Trophoblast cell (in vitro differentiated cells and primary cell): ENCODE results near the gene CNN2.

Source experiments
- DNase-seq, 2 donors: peaks; one replicate each; pipeline ENCODE4 v3.0.0-alpha.2; 2016
- H2AFZ ChIP-seq: 2 replicates; pipeline ENCODE4 v1.6.1; 2013; ENCODE audit warnings: low read length, moderate library complexity, mild to moderate bottlenecking; ENCODE audit not compliant: insufficient read depth, poor library complexity
- H2AK5ac ChIP-seq: 2 replicates; pipeline ENCODE4 v1.6.1; 2013; ENCODE audit warnings: mild to moderate bottlenecking, low read length
- H2BK120ac ChIP-seq: 2 replicates; pipeline ENCODE4 v1.6.1; 2013; ENCODE audit warnings: low read length, mild to moderate bottlenecking, moderate library complexity; ENCODE audit not compliant: insufficient read depth, poor library complexity
- H2BK12ac ChIP-seq: 2 replicates; pipeline ENCODE4 v1.6.1; 2013; ENCODE audit warnings: mild to moderate bottlenecking, low read length, moderate library complexity
- H2BK5ac ChIP-seq: 2 replicates; pipeline ENCODE4 v1.6.1; 2013; ENCODE audit warnings: low read length, low read depth, moderate library complexity, mild to moderate bottlenecking; ENCODE audit not compliant: poor library complexity
- H3K14ac ChIP-seq: 2 replicates; pipeline ENCODE4 v1.6.1; 2013; ENCODE audit warnings: mild to moderate bottlenecking, low read length
- H3K18ac ChIP-seq: 2 replicates; pipeline ENCODE4 v1.6.1; 2013; ENCODE audit warnings: mild to moderate bottlenecking, low read length
- H3K23ac ChIP-seq: 2 replicates; pipeline ENCODE4 v1.6.1; 2013; ENCODE audit warnings: low read length
- H3K27ac ChIP-seq: 2 replicates; pipeline ENCODE4 v1.5.1; 2013; ENCODE audit warnings: low read depth, mild to moderate bottlenecking, inconsistent platforms, low read length, moderate library complexity
- H3K27me3 ChIP-seq: 2 replicates; pipeline ENCODE4 v1.6.1; 2013; ENCODE audit warnings: inconsistent platforms, mild to moderate bottlenecking, low read length, moderate library complexity; ENCODE audit not compliant: insufficient read depth
- H3K36me3 ChIP-seq, 2 experiments: 1 replicate in 1 of 2; 2 replicates in 1 of 2; pipeline ENCODE4 v1.6.1; 2013; ENCODE audit warnings: low read length in 2 of 2, mild to moderate bottlenecking in 2 of 2, moderate library complexity in 1 of 2; ENCODE audit not compliant: insufficient read depth in 2 of 2, control insufficient read depth in 1 of 2
- H3K4ac ChIP-seq: 2 replicates; pipeline ENCODE4 v1.6.1; 2013; ENCODE audit warnings: low read depth, mild to moderate bottlenecking, low read length, moderate library complexity
- H3K4me1 ChIP-seq, 2 experiments: 1 replicate in 1 of 2; 2 replicates in 1 of 2; pipeline ENCODE4 v1.6.1; 2013; ENCODE audit warnings: low read length in 2 of 2, mild to moderate bottlenecking in 2 of 2, moderate library complexity in 1 of 2; ENCODE audit not compliant: insufficient read depth in 2 of 2, control insufficient read depth in 1 of 2
- H3K4me2 ChIP-seq: 2 replicates; pipeline ENCODE4 v1.6.1; 2013; ENCODE audit warnings: inconsistent platforms, mild to moderate bottlenecking, low read length, moderate library complexity
- H3K4me3 ChIP-seq: 2 replicates; pipeline ENCODE4 v1.5.1; 2013; ENCODE audit warnings: mild to moderate bottlenecking, low read depth, low read length, inconsistent platforms
- H3K79me1 ChIP-seq: one replicate; pipeline ENCODE4 v1.6.1; 2013; ENCODE audit warnings: low read length
- H3K79me2 ChIP-seq: 2 replicates; pipeline ENCODE4 v1.6.1; 2013; ENCODE audit warnings: low read length, mild to moderate bottlenecking; ENCODE audit not compliant: control insufficient read depth, insufficient read depth, poor library complexity
- H3K9ac ChIP-seq: 2 replicates; pipeline ENCODE4 v1.6.1; 2013; ENCODE audit warnings: mild to moderate bottlenecking, low read length
- H3K9me3 ChIP-seq: 2 replicates; pipeline ENCODE4 v1.6.1; 2013; ENCODE audit warnings: low read depth, mild to moderate bottlenecking, control low read depth, inconsistent platforms, low read length; ENCODE audit not compliant: insufficient read depth
- H4K12ac ChIP-seq: 2 replicates; pipeline ENCODE4 v1.6.1; 2013; ENCODE audit warnings: low read depth, mild to moderate bottlenecking, low read length, moderate library complexity
- H4K8ac ChIP-seq: 2 replicates; pipeline ENCODE4 v1.6.1; 2013; ENCODE audit warnings: low read depth, mild to moderate bottlenecking, low read length, moderate library complexity
- H4K91ac ChIP-seq: one replicate; pipeline ENCODE4 v1.6.1; 2013; ENCODE audit warnings: low read depth, mild to moderate bottlenecking, low read length, moderate library complexity
- WGBS: extraction: QIAGEN DNeasy Blood & Tissue Kit; methylation state at CpG from one replicate; pipeline ENCODE4 v1.1.7; 2013; ENCODE audit warnings: missing lambda C conversion rate; ENCODE audit not compliant: insufficient read length, insufficient coverage; ENCODE audit errors: extremely low coverage; 5-methylcytosine and 5-hydroxymethylcytosine counted together

CNN2 gene

GRCh38 chr19:1074544-1075283, 48.3 kb downstream of the CNN2 start:
- peaks cover 11% of the 10 kb centered on the region for H3K27me3 ChIP-seq
- H3K36me3 ChIP-seq = peaks cover 0 to under 1% of the 10 kb centered on the region in 2 experiments
- H4K91ac ChIP-seq = no peak overlapping the region
- no peaks in the 10 kb centered on the region for H3K79me1 ChIP-seq
- H3K23ac ChIP-seq = no peak overlapping the region
- no peak overlapping the region for H3K4me3 ChIP-seq
- no peak overlapping the region for H2BK5ac ChIP-seq
- no peak overlapping the region for H2AK5ac ChIP-seq
- H3K4me2 ChIP-seq = no peak overlapping the region
- no peak overlapping the region for H2BK120ac ChIP-seq
- peak; percentile 54 to 66 for DNase-seq
- H3K79me2 ChIP-seq = no peaks in the 10 kb centered on the region
- WGBS = no CpG with 5 or more reads among the region's 54 CpGs
- H3K4me1 ChIP-seq = peaks cover 7% of the 10 kb centered on the region in 2 experiments
- no peak overlapping the region for H3K4ac ChIP-seq
- H4K8ac ChIP-seq = no peak overlapping the region
- H3K27ac ChIP-seq = no peak overlapping the region
- H4K12ac ChIP-seq = no peak overlapping the region
- no peak overlapping the region for H2BK12ac ChIP-seq
- H3K14ac ChIP-seq = no peak overlapping the region
- peaks cover 4% of the 10 kb centered on the region for H3K9me3 ChIP-seq
- H3K9ac ChIP-seq = no peak overlapping the region
- no peak overlapping the region for H2AFZ ChIP-seq
- H3K18ac ChIP-seq = no peak overlapping the region

- Histone ChIP-seq H3K18ac (no peak overlapping the region), H2BK12ac (no peak overlapping the region), H3K27ac (no peak overlapping the region), H2AFZ (no peak overlapping the region), H3K79me1 (no peaks in the 10 kb centered on the region), H3K4me3 (no peak overlapping the region), H3K23ac (no peak overlapping the region), H3K4me1 (peaks cover 2 to 3% of the 10 kb centered on the region in 2 experiments), H4K8ac (no peak overlapping the region), H2BK5ac (no peak overlapping the region), H3K9me3 (peaks cover 4% of the 10 kb centered on the region), H3K14ac (no peak overlapping the region), H3K4ac (no peak overlapping the region), H3K4me2 (no peak overlapping the region), H2AK5ac (no peak overlapping the region), H4K12ac (no peak overlapping the region), H3K79me2 (no peaks in the 10 kb centered on the region), H4K91ac (no peak overlapping the region), H3K9ac (no peak overlapping the region), H3K27me3 (peaks cover 5% of the 10 kb centered on the region), H3K36me3 (peaks cover 0 to 9% of the 10 kb centered on the region in 2 experiments), H2BK120ac (no peak overlapping the region)
- WGBS = no CpG with 5 or more reads among the region's 4 CpGs
- peak; percentile 91 to 93 for DNase-seq
Observed at GRCh38 chr19:1076046-1076386, 49.6 kb downstream of the CNN2 start.

DNA sequence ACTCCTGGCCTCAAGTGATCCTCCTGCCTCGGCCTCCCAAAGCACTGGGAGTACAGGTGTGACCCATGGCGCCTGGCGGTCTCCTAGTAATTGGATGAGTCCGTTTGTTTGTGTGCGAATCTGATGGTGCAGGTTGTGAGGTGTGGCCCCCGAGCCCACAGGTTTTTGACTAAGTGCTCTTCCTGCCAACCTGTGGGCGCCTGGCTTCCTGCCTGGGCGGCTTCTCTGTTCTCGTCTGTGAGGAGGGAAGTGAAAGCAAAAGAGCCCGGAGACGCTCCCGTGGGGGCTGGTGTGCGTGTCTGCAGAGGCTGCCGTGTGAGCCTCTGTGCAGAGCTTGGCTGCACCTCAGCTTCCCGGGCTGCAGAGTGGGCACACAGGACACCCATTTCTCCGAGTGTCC, 50.5 kb downstream of the CNN2 start:
- Histone ChIP-seq H3K18ac (no peak overlapping the region), H4K12ac (no peak overlapping the region), H3K27me3 (no peaks in the 10 kb centered on the region), H2AK5ac (no peak overlapping the region), H3K4me1 (no peaks in the 10 kb centered on the region), H2BK12ac (no peak overlapping the region), H4K91ac (no peak overlapping the region), H3K23ac (no peak overlapping the region), H3K14ac (no peak overlapping the region), H3K9ac (no peak overlapping the region), H3K4me2 (no peak overlapping the region), H3K79me2 (no peaks in the 10 kb centered on the region), H4K8ac (no peak overlapping the region), H2BK5ac (no peak overlapping the region), H3K36me3 (peaks cover 0 to 9% of the 10 kb centered on the region in 2 experiments), H3K4ac (no peak overlapping the region), H3K9me3 (peaks cover 4% of the 10 kb centered on the region), H3K4me3 (no peak overlapping the region), H2BK120ac (no peak overlapping the region), H3K27ac (no peak overlapping the region), H3K79me1 (no peaks in the 10 kb centered on the region), H2AFZ (no peak overlapping the region)
- WGBS = no CpG with 5 or more reads among the region's 16 CpGs
- DNase-seq = peak in 1 of 2 donors; percentile 55

DNA sequence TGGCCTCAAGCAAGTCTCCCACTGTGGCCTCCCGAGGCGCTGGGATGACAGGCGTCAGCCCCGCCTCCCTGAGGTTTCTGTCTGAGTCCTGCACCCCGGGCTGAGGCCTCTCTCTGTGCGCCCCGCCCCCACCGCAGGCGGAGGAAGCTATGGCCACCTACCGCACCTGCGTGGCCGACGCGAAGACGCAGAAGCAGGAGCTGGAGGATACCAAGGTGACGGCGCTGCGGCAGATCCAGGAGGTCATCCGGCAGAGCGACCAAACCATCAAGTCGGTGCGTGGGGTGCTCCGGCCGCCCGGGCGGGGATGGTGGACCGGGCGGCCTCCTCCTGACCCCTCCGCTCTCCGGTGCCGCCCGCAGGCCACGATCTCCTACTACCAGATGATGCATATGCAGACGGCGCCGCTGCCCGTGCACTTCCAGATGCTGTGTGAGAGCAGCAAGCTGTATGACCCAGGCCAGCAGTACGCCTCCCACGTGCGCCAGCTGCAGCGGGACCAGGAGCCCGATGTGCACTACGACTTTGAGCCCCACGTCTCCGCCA, 53.2 kb downstream of the CNN2 start:
- H3K79me2 ChIP-seq = no peaks in the 10 kb centered on the region
- H3K9me3 ChIP-seq = peaks cover 9% of the 10 kb centered on the region
- H4K12ac ChIP-seq = no peak overlapping the region
- peaks cover 0 to 2% of the 10 kb centered on the region in 2 experiments for H3K4me1 ChIP-seq
- H2AFZ ChIP-seq = no peak overlapping the region
- H3K4me2 ChIP-seq = no peak overlapping the region
- no peak overlapping the region for H4K8ac ChIP-seq
- no peak overlapping the region for H2BK12ac ChIP-seq
- no peaks in the 10 kb centered on the region for H3K79me1 ChIP-seq
- H3K36me3 ChIP-seq = peaks cover 3 to 9% of the 10 kb centered on the region in 2 experiments
- H4K91ac ChIP-seq = no peak overlapping the region
- no peak overlapping the region for H3K4ac ChIP-seq
- no peak overlapping the region for H3K18ac ChIP-seq
- peak in 1 of 2 donors; percentile 59 for DNase-seq
- no peak overlapping the region for H3K9ac ChIP-seq
- no peak overlapping the region for H2AK5ac ChIP-seq
- H2BK120ac ChIP-seq = no peak overlapping the region
- no peak overlapping the region for H3K23ac ChIP-seq
- no CpG with 5 or more reads among the region's 45 CpGs for WGBS
- H3K14ac ChIP-seq = no peak overlapping the region
- H3K4me3 ChIP-seq = no peak overlapping the region
- no peak overlapping the region for H3K27ac ChIP-seq
- H2BK5ac ChIP-seq = no peak overlapping the region
- H3K27me3 ChIP-seq = no peaks in the 10 kb centered on the region
